WTC11 (cell line): ENCODE data around the gene PRKAR1B. TPM values are rescaled to one million over a fixed set of nuclear protein-coding genes. Genes with fewer than 3 reads are reported as not detected.

Source experiments
- ATAC-seq: fragments of 200-7000 bp; cut with Tn5 transposase; 2 replicates; pipeline ENCODE4 v1.10.0; 2021; ENCODE audit warnings: mild to moderate bottlenecking, moderate library complexity
- CTCF ChIA-PET: fragments of 300-600 bp; sonication (Branson Sonifier 250); formaldehyde crosslinking; loops from one replicate; lab custom pipeline; 2021; ENCODE audit warnings: antibody characterized with exemption; lab: Charles Lee
- POLR2A ChIA-PET: fragments of 350-600 bp; sonication (Branson Sonifier 250); formaldehyde crosslinking; loops from one replicate; lab custom pipeline; 2021; ENCODE audit warnings: antibody characterized with exemption; lab: Charles Lee
- DNase-seq: peaks from one replicate; pipeline ENCODE4 v3.0.0; 2021; ENCODE audit warnings: low spot score
- H3K27ac Mint-ChIP-seq: 2 replicates; pipeline ENCODE4 v1.8.0; 2021; ENCODE audit warnings: mixed read lengths
- H3K27me3 Mint-ChIP-seq: 2 replicates; pipeline ENCODE4 v1.8.0; 2021; ENCODE audit warnings: low read depth, mild to moderate bottlenecking, moderate library complexity, mixed read lengths
- H3K36me3 Mint-ChIP-seq: 2 replicates; pipeline ENCODE4 v1.8.0; 2021; ENCODE audit warnings: mixed read lengths
- H3K4me1 Mint-ChIP-seq: 2 replicates; pipeline ENCODE4 v1.8.0; 2022; ENCODE audit warnings: mixed read lengths
- H3K4me3 Mint-ChIP-seq: 2 replicates; pipeline ENCODE4 v1.8.0; 2021; ENCODE audit warnings: mild to moderate bottlenecking, moderate library complexity, mixed read lengths
- H3K9me3 Mint-ChIP-seq: 2 replicates; pipeline ENCODE4 v1.8.0; 2021; ENCODE audit warnings: mixed read lengths
- ATF6 ChIP-seq: sonication (generic); formaldehyde crosslinking; IDR thresholded peaks from 2 replicates; pipeline ENCODE4 v1.8.1; 2023; ENCODE audit warnings: mild to moderate bottlenecking, missing genetic modification reagents
- ELF4 ChIP-seq: sonication (generic); formaldehyde crosslinking; IDR thresholded peaks from 2 replicates; pipeline ENCODE4 v1.8.1; 2022; ENCODE audit warnings: low read depth, mild to moderate bottlenecking, moderate library complexity, missing genetic modification reagents
- ETV6 ChIP-seq: sonication (generic); formaldehyde crosslinking; IDR thresholded peaks from 2 replicates; pipeline ENCODE4 v1.8.1; 2022; ENCODE audit warnings: mild to moderate bottlenecking, missing genetic modification reagents
- GABPB1 ChIP-seq: sonication (generic); formaldehyde crosslinking; IDR thresholded peaks from 2 replicates; pipeline ENCODE4 v1.8.1; 2023; ENCODE audit warnings: mild to moderate bottlenecking, missing genetic modification reagents
- GTF2I ChIP-seq: fragments of 250-450 bp; sonication (Bioruptor Pico); conservative IDR thresholded peaks from 2 replicates; pipeline ENCODE4 v1.4.0; 2021; ENCODE audit warnings: mild to moderate bottlenecking
- JUN ChIP-seq: sonication (generic); formaldehyde crosslinking; IDR thresholded peaks from 2 replicates; pipeline ENCODE4 v1.8.0; 2023; ENCODE audit warnings: mild to moderate bottlenecking, missing genetic modification reagents
- NFATC4 ChIP-seq: fragments of 250-450 bp; sonication (Bioruptor Pico); IDR thresholded peaks from 2 replicates; pipeline ENCODE4 v1.9.0; 2021; ENCODE audit warnings: mild to moderate bottlenecking
- NR2C2 ChIP-seq: sonication (generic); formaldehyde crosslinking; IDR thresholded peaks from 2 replicates; pipeline ENCODE4 v1.8.0; 2022; ENCODE audit warnings: mild to moderate bottlenecking, missing genetic modification reagents
- NR3C1 ChIP-seq: sonication (generic); formaldehyde crosslinking; conservative IDR thresholded peaks from 2 replicates; pipeline ENCODE4 v1.8.1; 2023; ENCODE audit warnings: low read depth, mild to moderate bottlenecking, missing genetic modification reagents
- PRDM15 ChIP-seq: sonication (generic); formaldehyde crosslinking; IDR thresholded peaks from 2 replicates; pipeline ENCODE4 v1.8.0; 2022; ENCODE audit warnings: missing genetic modification reagents
- TCF7 ChIP-seq: sonication (generic); formaldehyde crosslinking; IDR thresholded peaks from 2 replicates; pipeline ENCODE4 v1.8.0; 2022; ENCODE audit warnings: mild to moderate bottlenecking, low read depth, missing genetic modification reagents, moderate library complexity
- TEAD4 ChIP-seq: sonication (generic); formaldehyde crosslinking; IDR thresholded peaks from 2 replicates; pipeline ENCODE4 v1.8.0; 2022; ENCODE audit warnings: mild to moderate bottlenecking, missing genetic modification reagents
- TP53 ChIP-seq: sonication (generic); formaldehyde crosslinking; IDR thresholded peaks from 2 replicates; pipeline ENCODE4 v1.8.1; 2023; ENCODE audit warnings: mild to moderate bottlenecking, missing genetic modification reagents
- ZNF121 ChIP-seq: sonication (generic); formaldehyde crosslinking; IDR thresholded peaks from 2 replicates; pipeline ENCODE4 v1.8.0; 2023; ENCODE audit warnings: missing genetic modification reagents
- ZNF138 ChIP-seq: sonication (generic); formaldehyde crosslinking; conservative IDR thresholded peaks from 2 replicates; pipeline ENCODE4 v1.8.1; 2022; ENCODE audit warnings: mild to moderate bottlenecking, moderate library complexity, missing genetic modification reagents
- ZNF425 ChIP-seq: fragments of 250-450 bp; sonication (Bioruptor Pico); conservative IDR thresholded peaks from 2 replicates; pipeline ENCODE4 v1.9.0; 2021; ENCODE audit warnings: mild to moderate bottlenecking
- ZNF512 ChIP-seq: sonication (generic); formaldehyde crosslinking; IDR thresholded peaks from 2 replicates; pipeline ENCODE4 v1.8.1; 2022; ENCODE audit warnings: missing genetic modification reagents, borderline replicate concordance
- ZNF532 ChIP-seq: fragments of 250-450 bp; sonication (Bioruptor Pico); IDR thresholded peaks from 2 replicates; pipeline ENCODE4 v1.9.0; 2021; ENCODE audit warnings: mild to moderate bottlenecking, borderline replicate concordance
- ZSCAN18 ChIP-seq: fragments of 250-450 bp; sonication (Bioruptor Pico); IDR thresholded peaks from 2 replicates; pipeline ENCODE4 v2.1.2; 2022; ENCODE audit warnings: mild to moderate bottlenecking, moderate library complexity
- total RNA-seq: library from RNA; stranded (reverse); gene quantifications from 3 replicates; pipeline ENCODE4 v1.2.3, GENCODE V29; 2021

The PRKAR1B gene
- total RNA-seq, 1 experiment from 2014 or later = 43.6 TPM

- TF ChIP-seq NR3C1 (no peak), PRDM15 (CRISPR knock-in tag) (no peak)
Observed at GRCh38 chr7:585229-585711, 141.8 kb downstream of the PRKAR1B start (continued).

GRCh38 chr7:584820-585219 is 142.3 kb downstream of the PRKAR1B start:
- CTCF ChIA-PET = no interaction called here
- H3K36me3 Mint-ChIP-seq = peaks cover 62% of the 10 kb centered on the region

More at GRCh38 chr7:584820-585219, 142.3 kb downstream of the PRKAR1B start:
- no peak for TF ChIP-seq GTF2I (CRISPR knock-in tag)
- no peak for TF ChIP-seq ZNF512 (CRISPR knock-in tag)
- no peak for TF ChIP-seq NFATC4 (CRISPR knock-in tag)
- no peak for TF ChIP-seq TP53 (CRISPR knock-in tag)
- no peak for TF ChIP-seq ZNF138
- TF ChIP-seq JUN (CRISPR knock-in tag) = no peak
- no peak for TF ChIP-seq ZSCAN18 (CRISPR knock-in tag)
- no peak for TF ChIP-seq ATF6
- TF ChIP-seq ZNF532 (CRISPR knock-in tag) = no peak
- TF ChIP-seq NR2C2 = no peak
- TF ChIP-seq ELF4 (CRISPR knock-in tag) = no peak
- no peak for TF ChIP-seq ETV6 (CRISPR knock-in tag)
- no peak for TF ChIP-seq ZNF425
- no peak for TF ChIP-seq GABPB1 (CRISPR knock-in tag)
- no peak for TF ChIP-seq TEAD4 (CRISPR knock-in tag)
- TF ChIP-seq ZNF121 = no peak
- TF ChIP-seq TCF7 (CRISPR knock-in tag) = no peak
- DNase-seq = no peak
- Mint-ChIP-seq H3K27ac (no peak overlapping the region), H3K27me3 (no peaks in the 10 kb centered on the region), H3K4me3 (no peak overlapping the region), H3K9me3 (peaks cover 27% of the 10 kb centered on the region), H3K4me1 (no peaks in the 10 kb centered on the region)
- POLR2A ChIA-PET = no interaction called here
- ATAC-seq = no peak
